Activated CD4-positive, alpha-beta T cell treated with anti-CD3 and anti-CD28 coated beads, Interleukin-2, amount 10 ng/mL, durations not matched to agents 24 days and 14 days (primary cell): ENCODE results near the gene PLXNA2. TPM values are rescaled to one million over a fixed set of nuclear protein-coding genes. Genes with fewer than 3 reads are reported as not detected.

Experiments
- DNase-seq: peaks from one replicate; pipeline ENCODE4 v3.0.0; 2022
- H3K27ac Mint-ChIP-seq: one replicate; pipeline ENCODE4 v1.8.0; 2022; ENCODE audit warnings: mild to moderate bottlenecking, mixed read lengths
- H3K27me3 Mint-ChIP-seq: one replicate; pipeline ENCODE4 v1.8.0; 2022; ENCODE audit warnings: mixed read lengths
- H3K36me3 Mint-ChIP-seq: one replicate; pipeline ENCODE4 v1.8.0; 2022; ENCODE audit warnings: low read depth, mild to moderate bottlenecking, mixed read lengths
- H3K4me1 Mint-ChIP-seq: one replicate; pipeline ENCODE4 v1.8.0; 2021; ENCODE audit warnings: mixed read lengths
- H3K4me3 Mint-ChIP-seq: one replicate; pipeline ENCODE4 v1.8.0; 2022; ENCODE audit warnings: mild to moderate bottlenecking, moderate library complexity, mixed read lengths
- H3K9me3 Mint-ChIP-seq: one replicate; pipeline ENCODE4 v1.8.0; 2021; ENCODE audit warnings: mixed read lengths
- intact Hi-C: fragments of 100-400 bp; cut with micrococcal nuclease; formaldehyde crosslinking; loops from one replicate; pipeline ENCODE4 v1.15.1; 2023
- total RNA-seq: library from RNA; stranded (reverse); gene quantifications from 2 replicates; pipeline ENCODE4 v1.2.3, GENCODE V29; 2022

Gene PLXNA2
- total RNA-seq, 1 donor from 2014 or later, result not detected

DNA sequence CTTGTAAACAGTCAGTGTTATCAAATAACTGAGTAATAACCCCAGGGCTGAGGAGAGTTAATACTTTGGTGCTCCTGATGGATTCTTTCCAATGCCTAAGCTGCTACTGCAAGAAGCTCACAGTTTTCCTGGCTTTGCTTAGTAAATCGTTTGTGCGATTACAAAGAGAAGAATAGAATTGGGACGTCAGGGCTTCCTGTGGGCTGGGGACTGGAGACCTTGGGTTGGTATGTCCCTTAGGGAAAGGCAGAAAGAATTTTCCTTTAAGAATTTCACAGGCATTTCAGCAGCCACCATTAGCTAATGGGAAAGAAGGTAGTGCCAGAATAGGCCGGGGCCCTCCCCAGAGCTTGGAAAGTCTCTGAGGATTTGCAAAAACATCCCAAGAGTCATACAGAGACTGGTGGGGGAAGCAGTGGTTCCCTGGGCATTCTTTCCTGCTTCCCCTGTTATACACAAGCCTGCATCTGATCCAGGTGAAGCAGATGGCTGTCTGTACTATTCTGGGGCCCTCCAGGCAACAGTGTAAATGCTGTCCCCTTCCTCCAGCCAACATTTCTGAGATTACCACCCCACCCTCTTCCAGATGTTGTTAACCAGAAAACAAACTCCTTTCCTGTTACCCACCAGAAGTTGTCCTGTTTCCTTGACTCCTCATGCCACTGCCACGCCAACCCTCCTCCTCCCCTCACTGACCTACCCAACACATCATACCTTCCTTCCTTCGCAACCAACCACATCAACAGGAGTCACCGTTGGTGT lies 40.2 kb downstream of the PLXNA2 start:
- DNase-seq, result no peak
- Mint-ChIP-seq H3K4me3 (no peak overlapping the region), H3K27me3 (peaks cover 4% of the 10 kb centered on the region), H3K36me3 (no peaks in the 10 kb centered on the region), H3K9me3 (no peaks in the 10 kb centered on the region), H3K27ac (no peak overlapping the region), H3K4me1 (no peaks in the 10 kb centered on the region)
- intact Hi-C loops, result no loop called here

- Mint-ChIP-seq H3K27ac (no peak overlapping the region), H3K4me3 (no peak overlapping the region), H3K36me3 (no peaks in the 10 kb centered on the region), H3K9me3 (no peaks in the 10 kb centered on the region), H3K27me3 (peaks cover under 1% of the 10 kb centered on the region), H3K4me1 (no peaks in the 10 kb centered on the region)
- DNase-seq, result no peak
- intact Hi-C loops, result no loop called here
Measured at GRCh38 chr1:208203127-208203847, 40.9 kb downstream of the PLXNA2 start.

DNA sequence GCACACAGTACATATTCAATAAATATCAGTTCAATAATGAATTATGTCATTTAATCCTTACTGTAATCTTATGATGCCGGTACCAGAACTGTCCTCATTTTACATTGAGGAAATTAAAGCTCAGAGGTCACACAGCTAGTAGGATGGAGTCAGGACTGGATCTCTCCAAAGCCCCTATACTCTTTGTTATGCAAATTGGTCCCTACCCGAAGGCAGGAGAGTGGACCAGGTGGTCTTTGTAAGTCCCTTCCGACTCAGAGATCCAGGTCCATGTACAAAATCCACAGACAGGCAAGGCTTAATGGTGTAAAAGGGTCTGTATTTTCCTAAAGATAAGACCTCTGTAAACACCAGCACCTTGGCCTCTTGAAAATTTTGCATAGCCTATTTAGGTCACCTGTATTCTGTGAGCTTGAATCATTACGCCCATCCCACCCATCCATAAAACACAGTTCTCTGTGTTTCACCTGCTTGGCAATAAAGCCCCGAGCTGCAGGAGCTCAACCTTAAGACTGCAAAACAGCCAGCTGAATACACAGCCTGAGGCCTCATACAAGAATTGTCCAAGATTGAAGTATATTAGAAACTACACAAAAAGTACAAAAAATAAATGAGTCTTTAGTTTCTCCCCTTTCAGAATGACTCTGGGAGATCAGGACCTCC lies 41.7 kb downstream of the PLXNA2 start:
- DNase-seq, result no peak

DNA sequence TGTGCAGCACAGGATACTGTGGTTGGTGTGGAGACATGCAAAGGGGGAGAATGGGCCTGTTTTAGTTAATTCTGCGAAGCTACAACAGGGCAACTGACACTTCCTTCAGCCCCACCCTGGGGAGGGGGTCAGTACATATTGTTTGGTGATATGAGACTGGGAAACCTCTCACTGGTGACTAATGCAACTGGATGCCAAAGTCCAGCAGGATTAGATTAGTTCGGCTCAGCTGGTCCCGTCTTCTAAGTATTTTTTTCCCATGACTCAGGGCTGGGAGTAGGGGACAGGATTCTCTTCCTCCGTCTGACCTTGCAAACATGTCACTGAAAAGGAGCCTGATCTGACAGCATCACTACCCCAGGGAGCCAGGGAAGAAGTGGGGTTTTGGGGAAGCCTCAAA lies 43.0 kb downstream of the PLXNA2 start:
- no peak overlapping the region for H3K4me3 Mint-ChIP-seq
- H3K9me3 Mint-ChIP-seq, result no peaks in the 10 kb centered on the region
- no peaks in the 10 kb centered on the region for H3K4me1 Mint-ChIP-seq
- intact Hi-C loops, result no loop called here
- no peak for DNase-seq
- no peaks in the 10 kb centered on the region for H3K27me3 Mint-ChIP-seq
- H3K36me3 Mint-ChIP-seq, result no peaks in the 10 kb centered on the region
- no peak overlapping the region for H3K27ac Mint-ChIP-seq

More for the DNA sequence above, 41.7 kb downstream of the PLXNA2 start:
- Mint-ChIP-seq H3K27ac (no peak overlapping the region), H3K9me3 (no peaks in the 10 kb centered on the region), H3K27me3 (no peaks in the 10 kb centered on the region), H3K4me3 (no peak overlapping the region), H3K4me1 (no peaks in the 10 kb centered on the region), H3K36me3 (no peaks in the 10 kb centered on the region)
- intact Hi-C loops, result no loop called here

DNA sequence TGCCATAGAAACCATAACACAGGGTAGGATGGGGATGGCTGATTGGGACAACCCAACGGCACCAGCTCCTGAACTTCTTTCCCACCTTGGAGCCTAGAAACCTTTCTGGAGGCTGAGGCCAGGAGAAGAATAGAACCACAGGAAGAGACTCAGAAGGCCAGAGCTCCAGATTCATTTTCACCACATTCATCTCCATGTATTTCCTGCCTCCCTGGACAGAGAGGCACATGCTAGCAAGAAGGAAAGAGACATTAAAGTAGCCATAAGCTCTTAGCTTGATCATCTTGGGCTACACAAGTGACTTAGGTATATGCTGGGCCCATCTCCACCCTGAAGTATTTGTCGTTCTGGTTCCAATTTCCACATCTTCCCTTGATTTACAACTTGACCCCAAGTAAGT lies 44.1 kb downstream of the PLXNA2 start:
- no peaks in the 10 kb centered on the region for H3K9me3 Mint-ChIP-seq
- no peaks in the 10 kb centered on the region for H3K36me3 Mint-ChIP-seq
- H3K4me3 Mint-ChIP-seq, result no peak overlapping the region

GRCh38 chr1:208198236-208198635 lies 45.9 kb downstream of the PLXNA2 start:
- Mint-ChIP-seq H3K27ac (no peak overlapping the region), H3K4me3 (no peak overlapping the region), H3K4me1 (no peaks in the 10 kb centered on the region), H3K36me3 (no peaks in the 10 kb centered on the region), H3K9me3 (no peaks in the 10 kb centered on the region), H3K27me3 (peaks cover 6% of the 10 kb centered on the region)
- no peak for DNase-seq
- intact Hi-C loops, result no loop called here

More for the DNA sequence above, 44.1 kb downstream of the PLXNA2 start:
- Mint-ChIP-seq H3K27ac (no peak overlapping the region), H3K27me3 (no peaks in the 10 kb centered on the region), H3K4me1 (no peaks in the 10 kb centered on the region)
- no peak for DNase-seq
- intact Hi-C loops, result no loop called here

DNA sequence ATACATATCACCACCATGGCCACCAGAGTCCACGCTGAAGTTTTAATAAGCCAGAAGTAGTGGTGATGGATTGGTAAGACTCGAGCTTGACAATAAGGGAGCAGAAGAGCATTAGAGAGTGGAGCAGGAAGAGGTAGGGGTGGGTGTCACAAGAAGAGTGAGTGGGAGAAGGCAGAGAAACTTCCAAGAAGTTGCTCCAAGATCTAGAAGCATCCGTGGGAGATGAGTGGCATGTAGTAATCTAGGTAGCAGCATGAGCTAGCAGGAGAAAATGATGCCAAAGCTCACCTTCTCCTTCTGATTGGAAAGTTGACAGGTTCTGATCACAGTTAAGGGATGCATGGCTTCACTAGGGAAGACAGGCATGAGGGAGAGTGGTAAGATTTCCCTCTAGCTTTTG lies 49.2 kb downstream of the PLXNA2 start:
- Mint-ChIP-seq H3K27me3 (peaks cover 6% of the 10 kb centered on the region), H3K4me3 (no peak overlapping the region), H3K27ac (no peak overlapping the region), H3K4me1 (no peaks in the 10 kb centered on the region), H3K9me3 (no peaks in the 10 kb centered on the region), H3K36me3 (no peaks in the 10 kb centered on the region)
- DNase-seq, result no peak
- intact Hi-C loops, result no loop called here

DNA sequence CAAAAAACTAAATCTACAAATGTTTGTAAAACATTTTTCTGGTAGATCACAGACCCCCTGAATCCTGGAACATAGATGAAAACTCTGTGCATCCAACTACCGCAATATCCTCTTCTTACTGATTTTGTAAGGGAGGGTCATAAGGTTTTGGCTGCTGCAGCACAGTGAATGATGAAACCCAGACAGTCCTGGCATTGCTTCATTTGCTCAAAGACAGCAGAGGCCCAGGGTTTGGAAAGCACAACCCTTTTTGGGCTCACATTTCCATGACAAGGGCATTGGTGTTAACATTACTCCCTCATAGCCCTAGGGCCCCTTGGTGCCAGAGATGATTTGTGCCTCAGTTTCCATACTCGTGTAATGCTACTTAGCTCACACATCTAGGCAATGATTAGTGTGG lies 51.2 kb downstream of the PLXNA2 start:
- Mint-ChIP-seq H3K36me3 (no peaks in the 10 kb centered on the region), H3K9me3 (no peaks in the 10 kb centered on the region)
- intact Hi-C loops, result no loop called here

DNA sequence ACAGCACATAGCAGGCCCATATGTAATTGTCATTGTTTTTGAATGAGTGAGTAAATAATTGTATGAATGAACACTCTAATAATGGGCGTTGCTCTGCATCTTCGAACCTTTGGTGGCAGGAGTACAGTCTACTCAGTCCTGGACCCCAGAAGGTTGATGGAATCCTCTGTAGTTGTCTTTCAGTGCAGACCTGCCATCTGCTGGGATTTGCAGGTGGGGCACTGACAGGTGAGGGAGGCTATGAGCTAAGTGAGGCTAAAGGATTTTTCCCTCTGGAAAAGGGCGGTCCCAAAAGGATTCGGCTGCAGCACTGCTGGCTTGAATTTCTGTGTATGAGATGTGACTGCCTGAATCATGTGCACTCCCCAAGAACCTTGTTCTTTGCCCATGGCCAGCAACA lies 53.4 kb downstream of the PLXNA2 start:
- H3K4me1 Mint-ChIP-seq, result peaks cover 5% of the 10 kb centered on the region
- H3K27ac Mint-ChIP-seq, result no peak overlapping the region
- no peak overlapping the region for H3K4me3 Mint-ChIP-seq
- H3K36me3 Mint-ChIP-seq, result no peaks in the 10 kb centered on the region
- no peaks in the 10 kb centered on the region for H3K9me3 Mint-ChIP-seq
- peaks cover 16% of the 10 kb centered on the region for H3K27me3 Mint-ChIP-seq
- no peak for DNase-seq
- intact Hi-C loops, result no loop called here

More for the DNA sequence above, 51.2 kb downstream of the PLXNA2 start:
- Mint-ChIP-seq H3K4me3 (no peak overlapping the region), H3K27me3 (peaks cover 14% of the 10 kb centered on the region), H3K4me1 (peaks cover 5% of the 10 kb centered on the region), H3K27ac (no peak overlapping the region)
- no peak for DNase-seq

DNA sequence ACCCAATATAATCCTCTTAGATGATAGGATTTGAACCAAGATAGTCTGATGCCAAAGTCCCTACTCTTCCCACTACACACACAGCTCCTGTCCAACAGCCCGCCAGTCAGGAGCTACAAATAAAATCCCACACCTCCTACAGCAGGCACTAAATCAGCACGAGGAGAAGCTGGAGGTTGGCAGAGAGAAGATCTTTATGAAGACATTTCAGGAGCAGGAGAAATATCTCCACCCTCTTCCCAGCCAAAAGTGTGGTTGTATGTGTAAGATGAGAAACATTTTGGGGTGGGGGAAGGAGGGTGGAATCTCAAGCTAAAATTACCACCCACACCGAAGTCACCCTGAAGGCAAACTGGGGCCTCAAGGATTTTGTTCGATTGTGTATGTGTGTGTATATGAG lies 54.5 kb downstream of the PLXNA2 start:
- no peak overlapping the region for H3K4me3 Mint-ChIP-seq
- H3K9me3 Mint-ChIP-seq, result no peaks in the 10 kb centered on the region
- H3K4me1 Mint-ChIP-seq, result peaks cover 5% of the 10 kb centered on the region
- H3K27ac Mint-ChIP-seq, result no peak overlapping the region
- no peak for DNase-seq
- H3K36me3 Mint-ChIP-seq, result no peaks in the 10 kb centered on the region
- intact Hi-C loops, result no loop called here
- peaks cover 17% of the 10 kb centered on the region for H3K27me3 Mint-ChIP-seq

DNA sequence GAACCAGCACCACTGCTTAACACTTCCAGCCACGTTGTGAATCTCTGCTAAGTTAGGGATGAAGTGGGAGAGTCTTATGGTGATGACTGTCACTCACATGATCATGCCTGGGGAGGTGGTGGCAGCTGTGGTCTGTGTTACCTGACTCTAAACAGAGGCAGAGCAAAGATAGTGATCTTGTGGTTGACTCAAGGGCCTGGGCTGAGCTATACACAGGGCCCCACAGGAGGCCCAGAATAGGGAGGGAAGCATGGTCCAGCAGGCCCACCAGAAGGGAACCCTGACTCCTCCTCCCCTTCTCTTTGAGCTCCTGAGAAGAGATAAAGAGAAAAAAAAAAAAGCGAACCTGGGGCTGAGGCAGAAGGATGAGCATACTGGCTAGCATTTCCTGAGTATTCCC lies 55.0 kb downstream of the PLXNA2 start:
- Mint-ChIP-seq H3K36me3 (no peaks in the 10 kb centered on the region), H3K27me3 (peaks cover 13% of the 10 kb centered on the region), H3K4me1 (peaks cover 8% of the 10 kb centered on the region), H3K4me3 (no peak overlapping the region), H3K9me3 (no peaks in the 10 kb centered on the region), H3K27ac (no peak overlapping the region)
- intact Hi-C loops, result no loop called here
- no peak for DNase-seq

DNA sequence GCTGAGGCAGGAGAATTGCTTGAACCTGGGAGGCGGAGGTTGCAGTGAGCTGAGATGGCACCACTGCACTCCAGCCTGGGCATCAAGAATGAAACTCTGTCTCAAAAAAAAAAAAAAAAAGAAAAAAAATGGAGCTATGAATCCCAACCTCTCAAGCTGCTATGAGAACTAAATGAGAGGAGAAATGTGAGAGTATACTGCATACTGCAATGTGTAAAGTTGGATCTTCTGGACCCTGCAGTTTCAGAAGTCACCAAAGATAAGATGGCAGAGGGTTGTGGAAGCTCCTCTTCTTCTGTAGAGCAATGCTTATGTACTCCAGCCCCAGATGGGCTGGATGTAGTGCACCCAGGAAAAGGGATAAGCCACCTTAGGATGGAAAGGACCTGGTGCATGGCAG lies 55.6 kb downstream of the PLXNA2 start:
- Mint-ChIP-seq H3K4me1 (peaks cover 8% of the 10 kb centered on the region), H3K4me3 (no peak overlapping the region)

GRCh38 chr1:208187499-208188041 lies 56.6 kb downstream of the PLXNA2 start:
- no peak for DNase-seq
- Mint-ChIP-seq H3K4me3 (no peak overlapping the region), H3K36me3 (no peaks in the 10 kb centered on the region), H3K9me3 (no peaks in the 10 kb centered on the region), H3K4me1 (peaks cover 8% of the 10 kb centered on the region), H3K27ac (no peak overlapping the region), H3K27me3 (peaks cover 15% of the 10 kb centered on the region)
- intact Hi-C loops, result no loop called here

More for the DNA sequence above, 55.6 kb downstream of the PLXNA2 start:
- intact Hi-C loops, result no loop called here
- H3K9me3 Mint-ChIP-seq, result no peaks in the 10 kb centered on the region
- no peak overlapping the region for H3K27ac Mint-ChIP-seq
- peaks cover 13% of the 10 kb centered on the region for H3K27me3 Mint-ChIP-seq
- DNase-seq, result no peak
- H3K36me3 Mint-ChIP-seq, result no peaks in the 10 kb centered on the region

DNA sequence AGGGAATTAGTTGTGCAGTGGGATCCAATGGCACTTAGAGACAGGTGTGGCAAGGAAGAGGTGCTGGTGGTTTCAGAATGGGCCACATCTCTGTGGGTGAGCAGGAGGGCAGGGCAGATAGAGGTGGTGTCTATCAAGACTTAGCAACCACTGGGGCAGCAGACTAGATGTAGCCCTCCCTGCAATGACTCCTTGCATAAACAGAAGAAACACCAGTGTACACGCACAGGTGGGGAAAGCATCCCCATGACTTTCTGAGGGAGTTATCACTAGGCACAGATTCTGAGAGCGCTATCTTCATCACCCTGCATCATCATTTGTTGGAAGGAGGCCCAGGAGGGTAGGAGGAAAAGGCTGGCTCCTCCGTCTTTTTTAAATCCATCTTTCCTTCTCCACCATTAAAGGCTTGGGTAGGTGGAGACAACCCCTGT lies 58.4 kb downstream of the PLXNA2 start:
- intact Hi-C loops, result no loop called here
- Mint-ChIP-seq H3K9me3 (no peaks in the 10 kb centered on the region), H3K36me3 (no peaks in the 10 kb centered on the region), H3K27me3 (peaks cover 15% of the 10 kb centered on the region), H3K27ac (no peak overlapping the region), H3K4me1 (peaks cover 8% of the 10 kb centered on the region), H3K4me3 (no peak overlapping the region)
- DNase-seq, result no peak
